D721Med (cell line): Measurements from ENCODE around the gene PCDHGB5.
"Not testable (repeated sequence)": the region's sequence is repeated elsewhere in the genome, so short reads cannot be mapped to it uniquely, and the experiment has no call there.

ENCODE experiments used
- DNase-seq: peaks from one replicate; pipeline ENCODE4 v3.0.0; 2011; ENCODE audit warnings: low spot score; ENCODE audit not compliant: insufficient read length
- FAIRE-seq: peaks from 2 replicates; lab custom pipeline; 2011; peaks lifted over from hg19 to GRCh38; lab: Jason Lieb, UNC
- CTCF ChIP-seq: IDR thresholded peaks from 2 replicates; pipeline ENCODE4 v1.5.1; 2012; ENCODE audit warnings: mild to moderate bottlenecking, control low read depth; ENCODE audit not compliant: insufficient read depth; ENCODE audit errors: missing control alignments

PCDHGB5 gene

DNA sequence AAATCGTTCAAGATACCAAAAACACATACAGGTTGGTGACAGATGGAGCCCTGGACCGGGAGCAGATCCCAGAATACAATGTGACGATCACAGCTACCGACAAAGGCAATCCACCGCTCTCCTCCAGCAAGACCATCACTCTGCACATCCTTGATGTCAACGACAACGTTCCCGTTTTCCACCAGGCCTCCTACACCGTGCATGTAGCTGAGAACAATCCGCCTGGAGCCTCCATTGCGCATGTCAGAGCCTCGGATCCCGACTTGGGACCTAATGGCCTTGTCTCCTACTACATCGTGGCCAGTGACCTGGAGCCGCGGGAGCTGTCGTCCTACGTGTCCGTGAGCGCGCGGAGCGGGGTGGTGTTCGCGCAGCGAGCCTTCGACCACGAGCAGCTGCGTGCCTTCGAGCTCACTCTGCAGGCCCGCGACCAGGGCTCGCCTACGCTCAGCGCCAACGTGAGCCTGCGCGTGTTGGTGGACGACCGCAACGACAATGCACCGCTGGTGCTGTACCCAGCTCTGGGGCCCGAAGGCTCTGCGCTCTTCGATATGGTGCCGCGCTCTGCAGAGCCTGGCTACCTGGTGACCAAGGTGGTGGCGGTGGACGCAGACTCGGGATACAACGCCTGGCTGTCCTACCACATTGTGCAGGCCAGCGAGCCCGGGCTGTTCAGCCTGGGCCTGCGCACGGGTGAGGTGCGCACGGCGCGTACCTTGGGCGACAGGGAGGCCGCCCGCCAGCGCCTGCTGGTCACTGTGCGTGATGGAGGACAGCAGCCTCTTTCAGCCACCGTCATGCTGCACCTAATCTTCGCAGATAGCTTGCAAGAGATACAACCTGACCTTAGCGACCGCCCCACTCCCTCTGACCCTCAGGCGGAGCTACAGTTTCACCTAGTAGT is 25.9 kb upstream of the PCDHGB5 start:
- no peak for TF ChIP-seq CTCF
- no peak for DNase-seq
- no peak for FAIRE-seq

- FAIRE-seq (no peak), DNase-seq (no peak)
- peak; percentile 11 for TF ChIP-seq CTCF
Observed at GRCh38 chr5:141373673-141374317, 24.0 kb upstream of the PCDHGB5 start, which contains the start of gene PCDHGA6. Gene PCDHGA6, plus strand, starts transcription at chr5:141373891. Its CDS starts 193 bp downstream, at chr5:141374084.

DNA sequence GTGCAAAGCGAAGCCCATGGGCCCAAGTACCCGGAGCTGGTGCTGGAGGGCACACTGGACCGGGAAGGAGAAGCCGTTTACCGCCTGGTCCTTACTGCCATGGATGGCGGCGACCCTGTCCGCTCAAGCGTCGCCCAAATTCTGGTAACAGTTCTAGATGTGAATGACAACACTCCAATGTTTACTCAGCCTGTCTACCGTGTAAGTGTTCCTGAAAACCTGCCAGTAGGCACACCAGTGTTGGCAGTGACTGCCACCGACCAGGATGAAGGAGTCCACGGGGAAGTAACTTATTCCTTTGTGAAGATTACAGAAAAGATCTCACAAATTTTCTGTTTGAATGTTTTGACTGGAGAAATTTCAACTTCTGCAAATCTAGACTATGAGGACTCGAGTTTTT is 23.1 kb upstream of the PCDHGB5 start:
- FAIRE-seq (no peak), DNase-seq (no peak)
- TF ChIP-seq CTCF = no peak

DNA sequence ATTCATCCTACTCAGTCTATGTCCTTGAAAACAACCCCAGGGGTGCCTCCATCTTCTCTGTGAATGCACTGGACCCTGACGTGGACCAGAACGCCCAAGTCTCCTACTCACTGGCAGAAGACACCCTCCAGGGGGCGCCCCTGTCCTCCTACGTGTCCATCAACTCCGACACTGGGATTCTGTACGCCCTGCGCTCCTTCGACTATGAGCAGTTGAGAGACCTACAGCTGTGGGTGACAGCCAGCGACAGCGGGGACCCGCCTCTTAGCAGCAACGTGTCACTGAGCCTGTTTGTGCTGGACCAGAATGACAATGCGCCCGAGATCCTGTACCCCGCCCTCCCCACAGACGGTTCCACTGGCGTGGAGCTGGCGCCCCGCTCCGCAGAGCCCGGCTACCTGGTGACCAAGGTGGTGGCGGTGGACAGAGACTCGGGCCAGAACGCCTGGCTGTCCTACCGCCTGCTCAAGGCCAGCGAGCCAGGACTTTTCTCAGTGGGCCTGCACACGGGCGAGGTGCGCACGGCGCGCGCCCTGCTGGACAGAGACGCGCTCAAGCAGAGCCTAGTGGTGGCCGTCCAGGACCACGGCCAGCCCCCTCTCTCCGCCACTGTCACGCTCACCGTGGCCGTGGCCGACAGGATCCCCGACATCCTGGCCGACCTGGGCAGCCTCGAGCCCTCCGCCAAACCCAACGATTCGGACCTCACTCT is 22.1 kb upstream of the PCDHGB5 start:
- not testable (repeated sequence) for FAIRE-seq, DNase-seq

- no peak for DNase-seq
- no peak for FAIRE-seq
- no peak for TF ChIP-seq CTCF
Observed at GRCh38 chr5:141382469-141383294, 15.1 kb upstream of the PCDHGB5 start, which contains the start of gene PCDHGA7. Gene PCDHGA7, plus strand, starts transcription at chr5:141382742. Its CDS starts 158 bp downstream, at chr5:141382900.

DNA sequence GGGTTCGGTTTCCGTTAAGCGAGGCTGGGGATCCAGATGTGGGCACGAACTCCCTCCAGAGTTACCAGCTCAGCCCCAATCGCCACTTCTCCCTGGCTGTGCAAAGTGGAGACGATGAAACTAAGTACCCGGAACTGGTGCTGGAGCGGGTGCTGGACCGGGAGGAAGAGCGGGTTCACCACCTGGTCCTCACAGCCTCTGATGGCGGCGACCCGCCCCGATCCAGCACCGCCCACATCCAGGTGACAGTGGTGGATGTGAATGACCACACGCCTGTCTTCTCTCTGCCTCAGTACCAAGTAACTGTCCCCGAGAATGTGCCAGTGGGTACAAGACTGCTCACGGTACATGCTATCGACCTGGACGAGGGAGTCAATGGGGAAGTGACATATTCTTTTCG is 14.4 kb upstream of the PCDHGB5 start:
- TF ChIP-seq CTCF = no peak
- FAIRE-seq (no peak), DNase-seq (no peak)
